BLaER1 treated with 17β-estradiol and CSF1 and Interleukin-3, amounts not matched to agents 10 nM and 100 nM (cell line): ENCODE data around the gene RPS29.
"Not testable (repeated sequence)": the region's sequence is repeated elsewhere in the genome, so short reads cannot be mapped to it uniquely, and the experiment has no call there.

Experiments
- H3K27ac ChIP-seq, 11 experiments: shearing (Covaris generic); formaldehyde crosslinking; 2 replicates each; pipeline ENCODE4 v1.8.1; 2022
- H3K27me3 ChIP-seq, 11 experiments: shearing (Covaris generic); formaldehyde crosslinking; 2 replicates each; pipeline ENCODE4 v1.8.1; 2022
- H3K36me3 ChIP-seq, 11 experiments: shearing (Covaris generic); formaldehyde crosslinking; 2 replicates each; pipeline ENCODE4 v1.8.1; 2022
- H3K4me1 ChIP-seq, 10 experiments: shearing (Covaris generic); formaldehyde crosslinking; 2 replicates each; pipeline ENCODE4 v1.8.1; 2022
- H3K4me2 ChIP-seq, 11 experiments: shearing (Covaris generic); formaldehyde crosslinking; 2 replicates each; pipeline ENCODE4 v1.8.1; 2022
- H3K4me3 ChIP-seq, 10 experiments: shearing (Covaris generic); formaldehyde crosslinking; 2 replicates each; pipeline ENCODE4 v1.8.1; 2022
- H3K9ac ChIP-seq, 11 experiments: shearing (Covaris generic); formaldehyde crosslinking; 2 replicates each; pipeline ENCODE4 v1.8.1; 2022
- H3K9me3 ChIP-seq, 11 experiments: shearing (Covaris generic); formaldehyde crosslinking; replicated peaks in 1 of 11; 2 replicates each; pipeline ENCODE4 v1.8.1; 2022
- H4K20me1 ChIP-seq, 11 experiments: shearing (Covaris generic); formaldehyde crosslinking; 2 replicates each; pipeline ENCODE4 v1.8.1; 2022
- Cebpa-rat ChIP-seq, 11 experiments: shearing (Covaris generic); IDR thresholded peaks; 2 replicates each; pipeline ENCODE4 v1.8.1; 2022

RPS29 gene

GRCh38 chr14:49621114-49621881, 35.1 kb upstream of the RPS29 start:
- no peaks in the 10 kb centered on the region for H3K27me3 ChIP-seq
- no peaks in the 10 kb centered on the region for H3K9me3 ChIP-seq
- H3K4me2 ChIP-seq, result peak overlapping the region; percentile 97 to 99 (median 98)
- peak overlapping the region; percentile 92 to 98 (median 95) for H3K27ac ChIP-seq
- TF ChIP-seq Cebpa-rat (IDR thresholded peaks at IDR 0.05), result no peak
- H4K20me1 ChIP-seq, result peaks cover 73 to 91% (median 86%) of the 10 kb centered on the region in 11 experiments
- peak overlapping the region; percentile 73 to 94 (median 86) for H3K4me3 ChIP-seq
- peak overlapping the region; percentile 90 to 98 (median 95) for H3K9ac ChIP-seq
- H3K4me1 ChIP-seq, result peaks cover 38 to 63% (median 55%) of the 10 kb centered on the region in 10 experiments
- H3K36me3 ChIP-seq, result peaks cover 26 to 73% (median 59%) of the 10 kb centered on the region in 11 experiments

GRCh38 chr14:49620182-49621113, 34.3 kb upstream of the RPS29 start, which contains the start of the genes MGAT2 and RPL36AL:
Gene MGAT2 (plus strand): TSS chr14:49620799. CDS start chr14:49621269, 470 bp downstream.
Gene RPL36AL (minus strand): TSS chr14:49620626. CDS start chr14:49619104, 1,522 bp downstream.
- Histone ChIP-seq H3K27me3 (no peaks in the 10 kb centered on the region), H3K36me3 (peaks cover 21 to 73% (median 59%) of the 10 kb centered on the region in 11 experiments), H3K4me3 (peak within 1 kb of the TSS; percentile 73 to 94 (median 86)), H3K9me3 (no peaks in the 10 kb centered on the region), H4K20me1 (peaks cover 66 to 85% (median 79%) of the 10 kb centered on the region in 11 experiments), H3K4me1 (peaks cover 38 to 63% (median 52%) of the 10 kb centered on the region in 10 experiments), H3K4me2 (peak within 1 kb of the TSS; percentile 97 to 99 (median 98)), H3K9ac (peak within 1 kb of the TSS; percentile 90 to 98 (median 95)), H3K27ac (peak within 1 kb of the TSS; percentile 92 to 98 (median 95))
- no peak for TF ChIP-seq Cebpa-rat (IDR thresholded peaks at IDR 0.05)

GRCh38 chr14:49619730-49620129, 33.5 kb upstream of the RPS29 start:
- H3K4me2 ChIP-seq, result peak overlapping the region; percentile 84 to 99 (median 90)
- H3K9me3 ChIP-seq, result no peaks in the 10 kb centered on the region
- no peak for TF ChIP-seq Cebpa-rat (IDR thresholded peaks at IDR 0.05)
- peaks cover 22 to 78% (median 62%) of the 10 kb centered on the region in 11 experiments for H3K36me3 ChIP-seq
- peaks cover 38 to 63% (median 50%) of the 10 kb centered on the region in 10 experiments for H3K4me1 ChIP-seq
- peaks cover 62 to 79% (median 75%) of the 10 kb centered on the region in 11 experiments for H4K20me1 ChIP-seq
- peak overlapping the region; percentile 92 to 98 (median 95) for H3K27ac ChIP-seq
- H3K9ac ChIP-seq, result peak overlapping the region; percentile 90 to 98 (median 95)
- H3K4me3 ChIP-seq, result peak overlapping the region; percentile 73 to 94 (median 86)
- no peaks in the 10 kb centered on the region for H3K27me3 ChIP-seq

GRCh38 chr14:49619273-49619672, 33.1 kb upstream of the RPS29 start:
- peaks cover 34 to 62% (median 47%) of the 10 kb centered on the region in 10 experiments for H3K4me1 ChIP-seq
- peak overlapping the region; percentile 90 to 98 (median 95) for H3K9ac ChIP-seq
- H3K4me3 ChIP-seq, result peak overlapping the region; percentile 73 to 94 (median 86)
- H3K9me3 ChIP-seq, H3K27me3 ChIP-seq: not testable (repeated sequence)
- peaks cover 59 to 75% (median 70%) of the 10 kb centered on the region in 11 experiments for H4K20me1 ChIP-seq
- H3K27ac ChIP-seq, result peak overlapping the region in 10 of 11 experiments; percentile 92 to 98 (median 96); a peak in 13 of 22 replicates
- H3K4me2 ChIP-seq, result peak overlapping the region; percentile 84 to 99 (median 90)
- H3K36me3 ChIP-seq, result peaks cover 22 to 78% (median 62%) of the 10 kb centered on the region in 11 experiments

GRCh38 chr14:49617852-49618519, 31.8 kb upstream of the RPS29 start:
- H4K20me1 ChIP-seq, result peaks cover 46 to 68% (median 62%) of the 10 kb centered on the region in 11 experiments; a peak in 21 of 22 replicates
- no peak for TF ChIP-seq Cebpa-rat (IDR thresholded peaks at IDR 0.05)
- H3K36me3 ChIP-seq, result peaks cover 22 to 78% (median 64%) of the 10 kb centered on the region in 11 experiments
- H3K4me3 ChIP-seq, result peak overlapping the region in 3 of 10 experiments; percentile 73 to 89 (median 85); a peak in 5 of 20 replicates
- no peak overlapping the region; a peak in 1 of 22 replicates for H3K9ac ChIP-seq
- H3K27ac ChIP-seq, result 0 out of 22 replicates have a peak overlapping the region, but pooled peaks of 1 of the 11 experiments have one; percentile 3
- no peaks in the 10 kb centered on the region for H3K9me3 ChIP-seq
- H3K4me2 ChIP-seq, result peak overlapping the region; percentile 84 to 99 (median 90); a peak in 21 of 22 replicates
- H3K4me1 ChIP-seq, result peaks cover 23 to 49% (median 35%) of the 10 kb centered on the region in 10 experiments
- no peaks in the 10 kb centered on the region for H3K27me3 ChIP-seq

GRCh38 chr14:49615776-49616175, 29.6 kb upstream of the RPS29 start:
- no peak for TF ChIP-seq Cebpa-rat (IDR thresholded peaks at IDR 0.05)
- H3K27ac ChIP-seq, result no peak overlapping the region
- H3K4me3 ChIP-seq, result no peak overlapping the region
- peaks cover 22 to 86% (median 63%) of the 10 kb centered on the region in 11 experiments for H3K36me3 ChIP-seq
- H3K4me1 ChIP-seq, result peaks cover 23 to 31% (median 25%) of the 10 kb centered on the region in 10 experiments
- no peak overlapping the region for H3K4me2 ChIP-seq
- H4K20me1 ChIP-seq, result peaks cover 28 to 61% (median 47%) of the 10 kb centered on the region in 11 experiments; a peak in 20 of 22 replicates
- no peaks in the 10 kb centered on the region for H3K27me3 ChIP-seq
- H3K9me3 ChIP-seq, result no peaks in the 10 kb centered on the region
- H3K9ac ChIP-seq, result no peak overlapping the region

GRCh38 chr14:49614196-49614595, 28.0 kb upstream of the RPS29 start:
- H3K36me3 ChIP-seq, result peaks cover 22 to 100% (median 79%) of the 10 kb centered on the region in 11 experiments
- TF ChIP-seq Cebpa-rat (IDR thresholded peaks at IDR 0.05), result no peak
- no peak overlapping the region for H3K27ac ChIP-seq

GRCh38 chr14:49612671-49613070, 26.5 kb upstream of the RPS29 start:
- Histone ChIP-seq H3K4me3 (no peak overlapping the region), H3K36me3 (peaks cover 10 to 100% (median 78%) of the 10 kb centered on the region in 11 experiments), H3K4me1 (peaks cover 5 to 11% (median 7%) of the 10 kb centered on the region in 10 experiments; a peak in 19 of 20 replicates), H3K27ac (no peak overlapping the region), H4K20me1 (peaks cover 7 to 42% (median 21%) of the 10 kb centered on the region in 11 experiments; a peak in 20 of 22 replicates), H3K27me3 (no peaks in the 10 kb centered on the region), H3K4me2 (no peak overlapping the region), H3K9ac (no peak overlapping the region), H3K9me3 (no peaks in the 10 kb centered on the region)
- no peak for TF ChIP-seq Cebpa-rat (IDR thresholded peaks at IDR 0.05)

More at GRCh38 chr14:49614196-49614595, 28.0 kb upstream of the RPS29 start:
- H4K20me1 ChIP-seq, result peaks cover 22 to 57% (median 36%) of the 10 kb centered on the region in 11 experiments; a peak in 20 of 22 replicates
- H3K9me3 ChIP-seq, result no peaks in the 10 kb centered on the region
- H3K4me3 ChIP-seq, result no peak overlapping the region
- H3K9ac ChIP-seq, result no peak overlapping the region
- no peaks in the 10 kb centered on the region for H3K27me3 ChIP-seq
- no peak overlapping the region for H3K4me2 ChIP-seq
- H3K4me1 ChIP-seq, result peaks cover 20 to 26% (median 22%) of the 10 kb centered on the region in 10 experiments
